Neural progenitor cell (in vitro differentiated cells): Measurements from ENCODE around the gene FHOD3.

Source experiments
- CTCF ChIP-seq: fragments of 200-600 bp; sonication (generic); IDR thresholded peaks from 2 replicates; pipeline ENCODE4 v1.5.1; 2017; ENCODE audit warnings: antibody characterized with exemption, mild to moderate bottlenecking
- EZH2 ChIP-seq: fragments of 200-600 bp; sonication (generic); IDR thresholded peaks from 2 replicates; pipeline ENCODE4 v1.6.1; 2017; ENCODE audit warnings: antibody characterized with exemption, mild to moderate bottlenecking, moderate library complexity

- no peak for TF ChIP-seq CTCF
- TF ChIP-seq EZH2: no peak
These were observed 25.2 kb downstream of the FHOD3 start for GRCh38 chr18:36322734-36323133.
